ENCODE measurements around the gene FBXO4. TPM values are rescaled to one million over a fixed set of nuclear protein-coding genes. Genes with fewer than 3 reads are reported as not detected.
"Not testable (repeated sequence)": the region's sequence is repeated elsewhere in the genome, so short reads cannot be mapped to it uniquely, and the experiment has no call there.

The FBXO4 gene
- total and polyA plus RNA-seq, 4 donors, result 10.2 to 19.5 (median 12.2) TPM

GRCh38 chr5:41982858-41983257 lies 57.8 kb downstream of the FBXO4 start:
- H3K4me3 ChIP-seq (ENCODE audit: low read length in 2 of 2); H3K4me1 ChIP-seq (ENCODE audit: control insufficient read depth in 1 of 2, insufficient read depth in 2 of 2, low read length in 2 of 2); H3K36me3 ChIP-seq (ENCODE audit: control insufficient read depth in 1 of 2, insufficient read depth in 2 of 2, low read length in 1 of 2); H3K27ac ChIP-seq (ENCODE audit: low read depth in 1 of 2, low read length in 2 of 2); DNase-seq; intact Hi-C loops (cut with DNase I); ATAC-seq (ENCODE audit: low FRiP score); H3K9me3 ChIP-seq (ENCODE audit: control insufficient read depth, low read length); H3K27me3 ChIP-seq (ENCODE audit: control insufficient read depth in 1 of 2, insufficient read depth in 2 of 2, low read length in 1 of 2): not testable (repeated sequence)
- 88 to 93% methylated on average over 2 of the region's 2 CpGs for WGBS, 2 donors

- Histone ChIP-seq H3K27me3 (ENCODE audit: control insufficient read depth in 1 of 2, insufficient read depth in 2 of 2, low read length in 1 of 2) (no peaks in the 10 kb centered on the region), H3K27ac (ENCODE audit: low read depth in 1 of 2, low read length in 2 of 2) (no peak overlapping the region), H3K4me1 (ENCODE audit: control insufficient read depth in 1 of 2, insufficient read depth in 2 of 2, low read length in 2 of 2) (peaks cover 1 to 7% of the 10 kb centered on the region in 2 donors), H3K9me3 (ENCODE audit: control insufficient read depth, low read length) (no peaks in the 10 kb centered on the region), H3K36me3 (ENCODE audit: control insufficient read depth in 1 of 2, insufficient read depth in 2 of 2, low read length in 1 of 2) (no peaks in the 10 kb centered on the region), H3K4me3 (ENCODE audit: low read length in 2 of 2) (no peak overlapping the region)
- DNase-seq (no peak), ATAC-seq (ENCODE audit: low FRiP score) (no peak)
- intact Hi-C loops (cut with DNase I), result no loop called here
Measured at GRCh38 chr5:41983284-41983683, 58.2 kb downstream of the FBXO4 start.

GRCh38 chr5:41985945-41986695 lies 61.0 kb downstream of the FBXO4 start:
- Histone ChIP-seq H3K9me3 (ENCODE audit: control insufficient read depth, low read length) (no peaks in the 10 kb centered on the region), H3K27ac (ENCODE audit: low read depth in 1 of 2, low read length in 2 of 2) (peak overlapping the region in 1 of 2 donors; percentile 43), H3K4me1 (ENCODE audit: control insufficient read depth in 1 of 2, insufficient read depth in 2 of 2, low read length in 2 of 2) (peaks cover 0 to 2% of the 10 kb centered on the region in 2 donors), H3K4me3 (ENCODE audit: low read length in 2 of 2) (no peak overlapping the region), H3K27me3 (ENCODE audit: control insufficient read depth in 1 of 2, insufficient read depth in 2 of 2, low read length in 1 of 2) (no peaks in the 10 kb centered on the region), H3K36me3 (ENCODE audit: control insufficient read depth in 1 of 2, insufficient read depth in 2 of 2, low read length in 1 of 2) (no peaks in the 10 kb centered on the region)
- no peak for ATAC-seq (ENCODE audit: low FRiP score)
- no peak for DNase-seq
- intact Hi-C loops (cut with DNase I), result no loop called here
- 31 to 40% methylated on average over 3 of the region's 3 CpGs for WGBS, 2 donors

Other genes with a start within 250 kb of the FBXO4 start
- gene OXCT1, start 54.9 kb upstream of the FBXO4 start, total RNA-seq, result 10 to 100 TPM; 31.4 to 32.1 TPM
- 10 to 100 TPM; 22.5 to 24.3 TPM for gene OXCT1, start 54.9 kb upstream of the FBXO4 start, polyA plus RNA-seq
- gene RIMOC1, start 20.9 kb upstream of the FBXO4 start, total RNA-seq, result 10 to 100 TPM; 25.1 to 25.2 TPM
- 1 to 10 TPM; 5.0 to 7.5 TPM for gene RIMOC1, start 20.9 kb upstream of the FBXO4 start, polyA plus RNA-seq